Brain pericyte (primary cell): ENCODE data around the gene TOP1.
"Not testable (repeated sequence)": the region's sequence is repeated elsewhere in the genome, so short reads cannot be mapped to it uniquely, and the experiment has no call there.

Source experiments
- DNase-seq: peaks from one replicate; pipeline ENCODE4 v3.0.0-alpha.2; 2012; ENCODE audit warnings: low read depth, low spot score

TOP1 gene

DNA sequence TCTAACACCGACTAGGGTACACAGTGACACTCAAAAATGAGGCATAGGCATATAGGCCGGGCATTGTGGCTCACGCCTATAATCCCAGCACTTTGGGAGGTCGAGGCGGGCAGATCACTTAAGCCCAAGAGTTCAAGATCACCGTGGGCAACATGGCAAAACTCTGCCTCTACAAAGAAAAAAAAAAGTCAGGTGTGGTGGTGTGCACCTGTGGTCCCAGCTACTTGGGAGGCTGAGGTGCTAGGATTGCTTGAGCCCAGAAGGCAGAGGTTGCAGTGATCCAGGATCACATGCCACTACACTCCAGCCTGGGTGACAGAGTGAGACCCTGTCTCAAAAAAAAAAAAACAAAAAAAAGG is 24.7 kb upstream of the TOP1 start:
- not testable (repeated sequence) for DNase-seq

DNA sequence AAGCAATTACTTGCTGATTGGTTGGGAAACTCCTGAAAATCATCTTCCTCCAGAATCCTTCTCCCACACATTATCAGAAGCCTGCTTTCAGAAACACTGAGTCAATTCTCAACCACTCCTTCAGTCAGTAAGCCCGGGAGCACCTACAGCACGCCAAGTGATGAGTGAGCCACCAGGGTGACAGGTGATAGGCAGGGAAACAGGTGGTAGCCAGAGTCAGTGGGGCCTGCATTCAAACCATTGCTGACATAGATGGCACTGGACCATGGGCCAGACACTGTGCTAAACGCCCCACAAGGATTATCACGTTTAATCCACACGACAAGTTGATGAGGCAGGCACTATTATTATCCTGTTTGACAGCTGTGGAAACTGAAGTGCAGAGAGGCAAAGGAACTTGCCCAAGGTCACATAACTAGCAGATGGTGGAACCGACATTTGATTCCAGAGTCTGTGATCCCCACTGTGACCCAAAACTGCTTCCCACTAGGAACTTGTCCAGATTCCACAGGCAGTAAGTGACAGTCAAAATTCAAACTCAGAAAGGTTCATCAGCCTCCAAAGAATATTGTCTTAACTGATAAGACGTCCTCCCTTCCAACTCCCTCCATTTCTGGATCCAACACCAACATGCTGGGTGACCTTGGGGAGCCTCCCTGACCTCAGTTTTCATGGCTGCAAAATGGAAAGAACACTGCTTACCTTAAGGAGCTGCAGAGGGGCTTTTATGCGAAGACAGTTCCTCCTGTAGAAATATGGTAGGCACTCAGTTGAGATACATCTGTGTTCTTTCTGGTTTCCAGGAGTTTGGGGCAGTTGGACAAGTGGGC is 23.9 kb upstream of the TOP1 start:
- no peak for DNase-seq

- DNase-seq, result peak; percentile 85
Measured at GRCh38 chr20:41005361-41005729, 23.3 kb upstream of the TOP1 start.

- no peak for DNase-seq
Measured at GRCh38 chr20:41006126-41006935, 22.3 kb upstream of the TOP1 start.

- DNase-seq, result no peak
Measured at GRCh38 chr20:41006936-41007474, 21.6 kb upstream of the TOP1 start.

- no peak for DNase-seq
Measured at GRCh38 chr20:41007481-41007880, 21.1 kb upstream of the TOP1 start.

DNA sequence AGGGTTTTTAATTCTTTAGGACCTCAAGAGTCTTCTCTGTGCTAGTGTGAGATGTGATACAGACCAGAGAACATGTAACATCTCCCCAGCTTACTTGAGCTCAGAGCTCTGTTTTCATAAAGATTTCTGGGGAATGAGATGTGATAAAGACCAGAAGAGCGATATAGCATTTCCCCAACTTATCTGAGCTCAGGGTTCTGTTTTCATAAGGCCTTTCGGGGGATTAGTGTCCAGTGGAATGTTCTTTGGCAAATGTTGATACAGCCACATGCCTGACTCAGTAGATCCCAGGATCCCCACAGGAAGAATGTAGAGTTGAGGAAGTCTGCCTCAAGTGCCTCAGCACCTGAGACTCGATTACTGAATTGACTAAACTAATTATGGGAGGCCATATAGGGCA is 18.7 kb upstream of the TOP1 start:
- DNase-seq, result no peak

- no peak for DNase-seq
Measured at GRCh38 chr20:41011551-41012067, 17.0 kb upstream of the TOP1 start.

DNA sequence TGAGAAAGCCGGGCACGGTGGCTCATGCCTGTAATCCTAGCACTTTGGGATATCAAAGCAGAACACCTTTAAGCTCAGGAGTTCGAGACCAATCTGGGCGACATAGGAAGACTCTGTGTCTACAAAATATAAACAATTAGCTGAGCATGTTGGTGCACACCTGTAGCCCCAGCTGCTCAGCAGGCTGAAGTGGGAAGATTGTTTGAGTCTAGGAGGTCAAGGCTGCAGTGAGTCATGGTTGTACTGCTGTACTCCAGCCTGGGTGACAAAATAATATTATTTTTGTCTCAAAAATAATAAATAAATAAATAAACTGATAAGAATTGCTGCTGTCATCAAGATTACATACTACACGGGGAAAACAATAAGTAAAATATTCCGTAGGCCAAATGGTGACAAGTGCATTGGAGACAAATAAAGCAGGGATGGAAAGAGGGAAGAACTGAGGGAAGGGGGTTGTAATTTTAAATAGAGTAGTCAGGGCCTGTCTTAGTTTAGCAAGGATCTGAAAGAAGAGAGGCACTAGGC is 14.0 kb upstream of the TOP1 start:
- DNase-seq, result no peak

GRCh38 chr20:41017448-41018042 is 11.1 kb upstream of the TOP1 start:
- no peak for DNase-seq

- no peak for DNase-seq
Measured at GRCh38 chr20:41018153-41018552, 10.5 kb upstream of the TOP1 start.

- no peak for DNase-seq
Measured at GRCh38 chr20:41023549-41023948, 5.1 kb upstream of the TOP1 start.

GRCh38 chr20:41027366-41027765 is 1.3 kb upstream of the TOP1 start:
- no peak for DNase-seq

- DNase-seq, result no peak
Measured at GRCh38 chr20:41027872-41028358, 707 bp upstream of the TOP1 start.

DNA sequence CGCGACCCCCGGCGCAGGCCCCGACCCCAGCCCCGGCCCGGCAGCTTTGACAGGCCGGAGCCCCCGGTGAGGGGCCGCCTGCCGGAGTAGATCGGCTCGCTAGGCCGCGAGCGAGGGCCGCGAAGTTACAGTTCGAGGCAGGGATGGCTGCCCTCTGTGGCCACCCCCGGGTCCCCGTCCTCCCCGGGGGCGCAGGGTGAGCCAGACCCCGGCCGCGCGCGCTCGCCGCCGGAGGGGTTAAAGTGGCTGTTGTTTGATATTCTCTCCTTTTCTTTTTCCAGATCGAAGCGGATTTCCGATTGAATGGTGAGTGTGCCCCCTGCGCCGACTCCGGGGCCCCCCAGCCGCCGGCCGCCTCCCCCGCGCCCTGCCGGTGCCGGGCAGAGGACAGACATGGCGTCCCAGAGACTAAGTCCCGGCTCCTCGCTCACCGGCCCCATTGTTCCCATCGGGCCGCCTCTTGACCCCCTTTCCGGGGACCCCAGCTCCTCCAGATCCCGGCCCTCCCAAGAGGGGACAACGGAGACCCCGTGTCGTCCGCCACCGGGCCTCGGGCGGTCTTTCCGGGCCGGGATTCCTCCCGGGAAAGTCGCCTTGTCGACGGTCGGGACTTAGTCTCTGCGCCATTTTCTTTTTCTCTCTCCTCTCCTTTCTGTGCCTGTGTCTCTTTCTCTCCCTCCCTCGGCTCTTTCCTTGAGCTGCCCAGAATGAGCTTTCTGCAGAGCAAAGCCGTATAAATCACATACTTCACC is 704 bp downstream of the TOP1 start:
- no peak for DNase-seq

GRCh38 chr20:41030061-41030460 is 1.4 kb downstream of the TOP1 start:
- DNase-seq, result no peak

- DNase-seq, result no peak
Measured at GRCh38 chr20:41030531-41031242, 2.1 kb downstream of the TOP1 start.

- DNase-seq, result no peak
Measured at GRCh38 chr20:41031243-41031619, 2.6 kb downstream of the TOP1 start.

DNA sequence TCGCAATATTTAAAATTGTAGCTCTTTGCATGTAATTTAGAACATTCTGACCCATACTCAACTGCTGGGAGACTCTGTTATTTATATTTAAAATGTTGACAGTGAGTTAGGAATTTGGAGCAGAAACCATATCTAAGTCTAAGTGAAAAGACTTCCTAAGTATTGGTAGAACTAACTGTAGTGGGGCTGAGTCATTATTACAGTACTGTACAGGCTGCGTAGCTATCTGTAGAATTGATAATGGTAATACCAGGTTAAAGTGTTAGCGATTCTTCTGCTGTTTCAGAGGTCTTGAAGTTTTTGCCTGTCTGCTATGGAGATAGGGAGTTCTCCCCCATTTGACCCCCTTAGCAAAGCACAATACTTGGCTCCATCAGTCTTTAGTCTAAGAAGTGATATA is 3.6 kb downstream of the TOP1 start:
- no peak for DNase-seq

DNA sequence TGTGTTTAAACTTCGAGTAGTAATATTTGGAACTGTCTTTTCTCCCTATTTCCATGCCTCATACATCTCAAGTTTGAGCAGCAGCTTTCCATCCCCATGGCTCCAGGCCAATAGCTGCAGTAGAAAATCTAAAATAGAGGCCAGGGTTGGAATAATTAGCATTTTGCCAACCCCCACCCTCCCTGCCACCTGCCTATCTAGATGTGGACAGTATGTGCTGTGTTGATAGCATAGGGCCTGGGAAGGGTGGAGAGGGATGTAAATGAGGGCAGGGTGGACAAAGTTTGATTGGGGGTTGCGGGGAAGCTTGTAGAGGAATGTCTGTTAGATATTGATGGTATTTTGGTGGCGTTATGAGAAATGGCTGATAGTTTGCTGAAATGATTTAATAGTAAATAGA is 5.6 kb downstream of the TOP1 start:
- DNase-seq, result no peak
